SK-N-SH (cell line): Measurements from ENCODE around the gene CRNN. TPM values are rescaled to one million over a fixed set of nuclear protein-coding genes. Genes with fewer than 3 reads are reported as not detected.

Source experiments
- CTCF ChIA-PET: fragments of 300-600, 350-600 bp; formaldehyde crosslinking; extraction: SDS; loops from one replicate; lab custom pipeline; 2021; lab: Yijun Ruan, JAX
- POLR2A ChIA-PET: fragments of 350-600 bp; sonication (Branson Sonifier 250); formaldehyde crosslinking; extraction: SDS; loops from one replicate; lab custom pipeline; 2020; ENCODE audit warnings: antibody characterized with exemption, inconsistent platforms; lab: Yijun Ruan, JAX
- DNase-seq: peaks from one replicate; pipeline ENCODE4 v3.0.0; 2012
- H2AFZ ChIP-seq: fragments of 200-600 bp; sonication (generic); 2 replicates; pipeline ENCODE4 v1.8.1; 2016; ENCODE audit warnings: antibody characterized with exemption, mild to moderate bottlenecking, low read depth
- H3F3A ChIP-seq: fragments of 200-600 bp; sonication (generic); replicated peaks from 2 replicates; pipeline ENCODE3; 2016; ENCODE audit warnings: antibody characterized with exemption, mild to moderate bottlenecking; ENCODE audit not compliant: insufficient read depth
- H3K27ac ChIP-seq, 2 experiments: fragments of 200-500 bp in 1 of 2; fragments of 200-600 bp in 1 of 2; sonication (Bioruptor generic) in 1 of 2; sonication (generic), shearing (Covaris generic) in 1 of 2; 2 replicates each; pipeline versions ENCODE4 v1.5.1 to v1.6.1; 2014 to 2016; ENCODE audit warnings: low read depth in 2 of 2, inconsistent platforms in 1 of 2, low read length in 1 of 2, mild to moderate bottlenecking in 1 of 2, mixed read lengths in 1 of 2
- H3K27me3 ChIP-seq: fragments of 200-600 bp; sonication (generic), shearing (Covaris generic); 2 replicates; pipeline ENCODE4 v1.6.1; 2016; ENCODE audit warnings: mixed run types; ENCODE audit not compliant: insufficient read depth
- H3K36me3 ChIP-seq, 2 experiments: fragments of 200-500 bp in 1 of 2; fragments of 200-600 bp in 1 of 2; sonication (Bioruptor generic) in 1 of 2; sonication (generic) in 1 of 2; replicated peaks in 1 of 2; 2 replicates each; pipeline versions ENCODE3 to v1.5.1; 2014 to 2016; ENCODE audit warnings: low read length in 1 of 2, mild to moderate bottlenecking in 1 of 2; ENCODE audit not compliant: insufficient read depth in 2 of 2, control insufficient read depth in 1 of 2
- H3K4me1 ChIP-seq, 2 experiments: fragments of 200-500 bp in 1 of 2; fragments of 200-600 bp in 1 of 2; sonication (Bioruptor generic) in 1 of 2; sonication (generic), shearing (Covaris generic) in 1 of 2; 2 replicates each; pipeline versions ENCODE4 v1.5.1 to v1.6.1; 2014 to 2016; ENCODE audit warnings: low read depth in 1 of 2, low read length in 1 of 2, mixed run types in 1 of 2; ENCODE audit not compliant: insufficient read depth in 2 of 2, control insufficient read depth in 1 of 2
- H3K4me2 ChIP-seq: fragments of 200-600 bp; sonication (generic), shearing (Covaris generic); 2 replicates; pipeline ENCODE4 v1.6.1; 2017; ENCODE audit warnings: mixed run types
- H3K4me3 ChIP-seq, 2 experiments: fragments of 200-500 bp in 1 of 2; fragments of 200-600 bp in 1 of 2; sonication (Bioruptor generic) in 1 of 2; sonication (generic), shearing (Covaris generic) in 1 of 2; 2 replicates each; pipeline versions ENCODE4 v1.5.1 to v1.8.1; 2014 to 2016; ENCODE audit warnings: low read depth in 2 of 2, inconsistent platforms in 1 of 2, low read length in 1 of 2, mild to moderate bottlenecking in 1 of 2, mixed read lengths in 1 of 2, moderate library complexity in 1 of 2
- H3K79me2 ChIP-seq: fragments of 200-600 bp; sonication (generic); 2 replicates; pipeline ENCODE4 v1.8.1; 2017; ENCODE audit warnings: mild to moderate bottlenecking; ENCODE audit not compliant: insufficient read depth
- H3K9ac ChIP-seq: fragments of 200-600 bp; sonication (generic); 2 replicates; pipeline ENCODE4 v1.6.1; 2017; ENCODE audit warnings: mixed run types
- H3K9me2 ChIP-seq: fragments of 200-600 bp; sonication (generic); 2 replicates; pipeline ENCODE4 v1.6.1; 2017; ENCODE audit warnings: mixed run types
- H3K9me3 ChIP-seq: fragments of 200-600 bp; sonication (generic); 2 replicates; pipeline ENCODE4 v1.6.1; 2017; ENCODE audit warnings: mixed run types, mild to moderate bottlenecking, moderate library complexity
- H4K20me1 ChIP-seq: fragments of 200-600 bp; sonication (generic); 2 replicates; pipeline ENCODE4 v1.6.1; 2017; ENCODE audit warnings: mild to moderate bottlenecking, mixed run types; ENCODE audit not compliant: insufficient read depth
- CHD2 ChIP-seq: fragments of 150-350 bp; IDR thresholded peaks from 2 replicates; pipeline ENCODE4 v1.6.1; 2018; ENCODE audit warnings: low read length; ENCODE audit not compliant: partially characterized antibody
- ELF1 ChIP-seq: IDR thresholded peaks from 2 replicates; pipeline ENCODE4 v1.4.0; 2012
- FOXM1 ChIP-seq: IDR thresholded peaks from 2 replicates; pipeline ENCODE4 v1.4.0; 2012; ENCODE audit warnings: low read depth, mild to moderate bottlenecking
- GABPA ChIP-seq: IDR thresholded peaks from 2 replicates; pipeline ENCODE4 v1.4.0; 2012; ENCODE audit warnings: low read depth, mild to moderate bottlenecking
- GATA2 ChIP-seq: sonication (generic); formaldehyde crosslinking; IDR thresholded peaks from 2 replicates; pipeline ENCODE4 v1.5.0; 2020; ENCODE audit warnings: mild to moderate bottlenecking, missing genetic modification reagents
- MEF2A ChIP-seq: IDR thresholded peaks from 2 replicates; pipeline ENCODE4 v1.4.0; 2012; ENCODE audit warnings: low read depth, borderline replicate concordance
- MXI1 ChIP-seq: IDR thresholded peaks from 2 replicates; pipeline ENCODE4 v1.6.1; 2012; ENCODE audit warnings: mild to moderate bottlenecking, low read depth, low read length, improper control_type of control experiment
- POLR2AphosphoS5 ChIP-seq: IDR thresholded peaks from 2 replicates; pipeline ENCODE4 v1.6.1; 2012; ENCODE audit warnings: low read depth, low read length
- RAD21 ChIP-seq: IDR thresholded peaks from 2 replicates; pipeline ENCODE4 v1.6.1; 2012; ENCODE audit warnings: mild to moderate bottlenecking, low read length
- RCOR1 ChIP-seq: fragments of 150-350 bp; IDR thresholded peaks from 2 replicates; pipeline ENCODE4 v1.6.1; 2017; ENCODE audit warnings: antibody characterized with exemption, low read length
- RXRA ChIP-seq: IDR thresholded peaks from 2 replicates; pipeline ENCODE4 v1.4.0; 2012; ENCODE audit warnings: low read depth, mild to moderate bottlenecking, borderline replicate concordance
- SIN3A ChIP-seq: IDR thresholded peaks from 2 replicates; pipeline ENCODE4 v1.6.1; 2012; ENCODE audit warnings: low read depth, mild to moderate bottlenecking, low read length, moderate library complexity, borderline replicate concordance
- SMC3 ChIP-seq: IDR thresholded peaks from 2 replicates; pipeline ENCODE4 v1.6.1; 2012; ENCODE audit warnings: low read depth, low read length, improper control_type of control experiment
- TAF1 ChIP-seq: IDR thresholded peaks from 2 replicates; pipeline ENCODE4 v1.6.1; 2012; ENCODE audit warnings: low read depth, mild to moderate bottlenecking, low read length, moderate library complexity, borderline replicate concordance
- TEAD4 ChIP-seq: IDR thresholded peaks from 2 replicates; pipeline ENCODE4 v1.4.0; 2012; ENCODE audit warnings: mild to moderate bottlenecking, borderline replicate concordance; ENCODE audit not compliant: insufficient read depth
- YY1 ChIP-seq: IDR thresholded peaks from 2 replicates; pipeline ENCODE4 v1.4.0; 2012; ENCODE audit warnings: low read depth, mild to moderate bottlenecking
- WGBS: methylation state at CpG from one replicate; pipeline ENCODE4 v1.1.6; 2017; ENCODE audit warnings: low lambda C conversion rate; 5-methylcytosine and 5-hydroxymethylcytosine counted together
- polyA plus RNA-seq, 3 experiments: library from polyadenylated mRNA; depleted of rRNA; stranded (reverse); fragments of >200 nt; gene quantifications; 2 replicates each; pipeline ENCODE4 v1.2.3, GENCODE V29; 2012
- TF ChIP-seq, protein P1 (sequence below): IDR thresholded peaks from 2 replicates; pipeline ENCODE4 v1.4.0; 2012; ENCODE audit warnings: low read depth
- TF ChIP-seq, protein P2 (sequence below): IDR thresholded peaks from 2 replicates; pipeline ENCODE4 v1.6.1; 2012; ENCODE audit warnings: mild to moderate bottlenecking, low read depth, low read length, moderate library complexity
- TF ChIP-seq, protein P3 (sequence below): IDR thresholded peaks from 2 replicates; pipeline ENCODE4 v1.4.0; 2012; ENCODE audit warnings: low read depth, borderline replicate concordance

Gene CRNN
- polyA plus RNA-seq, 1 of the 3 experiments (the other 2 are of a cell fraction), result not detected

DNA sequence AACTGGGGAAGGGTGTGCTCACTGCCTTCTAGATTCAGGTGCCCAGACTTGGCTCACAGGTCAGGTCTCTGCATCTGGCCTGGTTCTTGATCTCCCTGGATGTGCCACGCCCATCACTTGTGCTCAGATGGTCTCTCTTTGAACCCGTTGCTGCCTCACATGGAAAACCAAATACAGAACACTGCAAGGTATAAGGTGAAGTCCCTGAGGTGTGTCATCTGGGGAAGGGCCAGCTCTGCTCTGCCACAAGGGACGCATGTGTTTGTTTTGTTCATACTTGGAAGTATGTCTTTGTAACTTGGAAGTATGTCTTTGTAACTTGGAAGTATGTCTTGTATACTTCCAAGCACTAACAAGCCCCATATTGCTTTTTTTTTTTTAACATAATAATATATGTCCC lies 13.4 kb upstream of the CRNN start (continued):
- TF ChIP-seq TEAD4 (no peak), MEF2A (no peak)

DNA sequence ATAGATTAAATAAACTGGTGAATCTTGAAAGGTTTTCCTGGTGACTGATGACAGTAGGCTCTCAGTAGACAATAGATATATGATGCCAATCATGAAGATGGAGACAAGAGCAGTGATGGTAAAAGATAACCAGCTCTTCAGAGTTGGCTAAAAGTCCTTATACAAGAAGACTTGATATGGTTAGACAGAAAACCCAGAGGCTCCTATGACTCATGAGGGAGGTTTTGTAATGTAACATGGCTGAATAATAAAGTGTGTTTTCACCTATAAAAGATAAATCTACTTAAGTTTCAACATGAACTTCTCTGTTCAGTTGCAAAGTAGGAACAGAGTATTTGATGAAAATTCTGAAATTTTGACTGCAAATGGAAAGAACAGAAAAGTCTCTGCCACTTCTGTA lies 12.7 kb upstream of the CRNN start:
- Histone ChIP-seq H3K9me3 (no peaks in the 10 kb centered on the region), H3K9ac (no peak overlapping the region), H3K36me3 (no peaks in the 10 kb centered on the region), H3K79me2 (no peaks in the 10 kb centered on the region), H3K9me2 (no peaks in the 10 kb centered on the region), H3K4me3 (no peak overlapping the region), H4K20me1 (no peaks in the 10 kb centered on the region), H3K27me3 (no peaks in the 10 kb centered on the region), H3K4me1 (no peaks in the 10 kb centered on the region), H2AFZ (no peak overlapping the region), H3K27ac (no peak overlapping the region), H3K4me2 (no peak overlapping the region)
- ChIA-PET POLR2A (no interaction called here), CTCF (interaction anchor here (0.9 to 1.5 kb wide), 3 partner anchors 13 to 32 kb away, joined by 3 to 5 read pairs (median 3); partner anchors contain the start of gene CRNN)
- no peak for DNase-seq
- TF ChIP-seq, protein P1, sequence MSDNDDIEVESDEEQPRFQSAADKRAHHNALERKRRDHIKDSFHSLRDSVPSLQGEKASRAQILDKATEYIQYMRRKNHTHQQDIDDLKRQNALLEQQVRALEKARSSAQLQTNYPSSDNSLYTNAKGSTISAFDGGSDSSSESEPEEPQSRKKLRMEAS, result no peak
- TF ChIP-seq GABPA (no peak), TAF1 (no peak), FOXM1 (no peak), RAD21 (no peak), SIN3A (no peak), POLR2AphosphoS5 (no peak), MEF2A (no peak), SMC3 (no peak), GATA2 (CRISPR knock-in tag) (no peak), TEAD4 (no peak), RCOR1 (no peak), YY1 (no peak)
- TF ChIP-seq, protein P2, sequence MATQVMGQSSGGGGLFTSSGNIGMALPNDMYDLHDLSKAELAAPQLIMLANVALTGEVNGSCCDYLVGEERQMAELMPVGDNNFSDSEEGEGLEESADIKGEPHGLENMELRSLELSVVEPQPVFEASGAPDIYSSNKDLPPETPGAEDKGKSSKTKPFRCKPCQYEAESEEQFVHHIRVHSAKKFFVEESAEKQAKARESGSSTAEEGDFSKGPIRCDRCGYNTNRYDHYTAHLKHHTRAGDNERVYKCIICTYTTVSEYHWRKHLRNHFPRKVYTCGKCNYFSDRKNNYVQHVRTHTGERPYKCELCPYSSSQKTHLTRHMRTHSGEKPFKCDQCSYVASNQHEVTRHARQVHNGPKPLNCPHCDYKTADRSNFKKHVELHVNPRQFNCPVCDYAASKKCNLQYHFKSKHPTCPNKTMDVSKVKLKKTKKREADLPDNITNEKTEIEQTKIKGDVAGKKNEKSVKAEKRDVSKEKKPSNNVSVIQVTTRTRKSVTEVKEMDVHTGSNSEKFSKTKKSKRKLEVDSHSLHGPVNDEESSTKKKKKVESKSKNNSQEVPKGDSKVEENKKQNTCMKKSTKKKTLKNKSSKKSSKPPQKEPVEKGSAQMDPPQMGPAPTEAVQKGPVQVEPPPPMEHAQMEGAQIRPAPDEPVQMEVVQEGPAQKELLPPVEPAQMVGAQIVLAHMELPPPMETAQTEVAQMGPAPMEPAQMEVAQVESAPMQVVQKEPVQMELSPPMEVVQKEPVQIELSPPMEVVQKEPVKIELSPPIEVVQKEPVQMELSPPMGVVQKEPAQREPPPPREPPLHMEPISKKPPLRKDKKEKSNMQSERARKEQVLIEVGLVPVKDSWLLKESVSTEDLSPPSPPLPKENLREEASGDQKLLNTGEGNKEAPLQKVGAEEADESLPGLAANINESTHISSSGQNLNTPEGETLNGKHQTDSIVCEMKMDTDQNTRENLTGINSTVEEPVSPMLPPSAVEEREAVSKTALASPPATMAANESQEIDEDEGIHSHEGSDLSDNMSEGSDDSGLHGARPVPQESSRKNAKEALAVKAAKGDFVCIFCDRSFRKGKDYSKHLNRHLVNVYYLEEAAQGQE, result no peak
- TF ChIP-seq, all 33 proteins: peak for 0
- no peaks in the 10 kb centered on the region for H3F3A ChIP-seq

DNA sequence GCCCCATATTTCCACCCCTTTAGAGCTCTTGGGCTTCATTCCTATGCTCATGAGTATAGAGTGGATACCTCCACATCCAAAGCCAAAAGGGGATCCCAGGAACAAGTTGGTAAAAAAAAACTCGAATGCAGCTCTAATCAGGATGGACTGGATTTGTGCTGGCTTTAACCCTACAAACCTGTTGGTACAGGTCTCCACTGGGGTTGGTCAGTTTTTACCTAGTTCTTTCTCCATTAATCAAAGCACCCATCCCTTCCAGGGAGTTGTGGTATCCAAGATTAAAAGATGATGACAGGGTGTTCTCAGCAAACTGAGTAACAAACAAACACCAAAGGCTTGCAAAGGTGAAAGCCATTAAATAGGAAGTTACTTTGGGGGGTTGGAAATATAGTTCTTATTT lies 5.9 kb upstream of the CRNN start:
- 0% methylated on average over 1 of the region's 1 CpG for WGBS
- Histone ChIP-seq H3F3A (no peaks in the 10 kb centered on the region), H2AFZ (no peak overlapping the region), H3K9ac (no peak overlapping the region), H3K4me2 (no peak overlapping the region), H4K20me1 (no peaks in the 10 kb centered on the region), H3K4me1 (no peaks in the 10 kb centered on the region), H3K79me2 (no peaks in the 10 kb centered on the region), H3K9me2 (no peaks in the 10 kb centered on the region), H3K27me3 (no peaks in the 10 kb centered on the region; the same call in 1 of the 2 replicates), H3K4me3 (no peak overlapping the region), H3K9me3 (no peaks in the 10 kb centered on the region), H3K27ac (no peak overlapping the region), H3K36me3 (no peaks in the 10 kb centered on the region)
- no peak for DNase-seq
- CTCF ChIA-PET, result no interaction called here
- POLR2A ChIA-PET, result no interaction called here
- TF ChIP-seq SIN3A (no peak), ELF1 (no peak), RAD21 (no peak), POLR2AphosphoS5 (no peak), CHD2 (no peak), GATA2 (CRISPR knock-in tag) (no peak), SMC3 (no peak), RXRA (no peak), MXI1 (no peak), TEAD4 (no peak)
- TF ChIP-seq, protein P3, sequence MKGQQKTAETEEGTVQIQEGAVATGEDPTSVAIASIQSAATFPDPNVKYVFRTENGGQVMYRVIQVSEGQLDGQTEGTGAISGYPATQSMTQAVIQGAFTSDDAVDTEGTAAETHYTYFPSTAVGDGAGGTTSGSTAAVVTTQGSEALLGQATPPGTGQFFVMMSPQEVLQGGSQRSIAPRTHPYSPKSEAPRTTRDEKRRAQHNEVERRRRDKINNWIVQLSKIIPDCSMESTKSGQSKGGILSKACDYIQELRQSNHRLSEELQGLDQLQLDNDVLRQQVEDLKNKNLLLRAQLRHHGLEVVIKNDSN, result no peak
- TF ChIP-seq, protein P2, result no peak
